ENCODE measurements around the gene LANCL3.

DNA sequence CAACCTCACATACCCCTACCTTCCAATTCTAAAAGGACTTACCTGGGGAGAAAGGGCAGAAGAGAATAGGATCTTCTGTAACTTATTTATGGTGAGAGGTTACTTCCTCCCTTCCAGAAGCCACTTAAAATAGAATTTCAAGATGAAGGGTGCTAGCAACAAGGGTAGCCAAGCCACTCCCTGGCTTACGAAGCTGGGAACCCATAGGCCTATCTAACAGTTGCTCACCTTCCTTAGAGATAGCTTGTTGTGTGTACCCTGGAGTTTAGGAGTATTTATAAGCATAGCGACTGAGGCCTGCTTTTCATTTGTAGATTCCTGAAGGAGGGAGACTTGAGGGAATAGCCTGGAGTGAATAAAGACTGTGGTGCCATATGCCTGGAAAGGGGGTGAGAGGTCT, 143.0 kb downstream of the LANCL3 start:
- TF ChIP-seq, protein P1, sequence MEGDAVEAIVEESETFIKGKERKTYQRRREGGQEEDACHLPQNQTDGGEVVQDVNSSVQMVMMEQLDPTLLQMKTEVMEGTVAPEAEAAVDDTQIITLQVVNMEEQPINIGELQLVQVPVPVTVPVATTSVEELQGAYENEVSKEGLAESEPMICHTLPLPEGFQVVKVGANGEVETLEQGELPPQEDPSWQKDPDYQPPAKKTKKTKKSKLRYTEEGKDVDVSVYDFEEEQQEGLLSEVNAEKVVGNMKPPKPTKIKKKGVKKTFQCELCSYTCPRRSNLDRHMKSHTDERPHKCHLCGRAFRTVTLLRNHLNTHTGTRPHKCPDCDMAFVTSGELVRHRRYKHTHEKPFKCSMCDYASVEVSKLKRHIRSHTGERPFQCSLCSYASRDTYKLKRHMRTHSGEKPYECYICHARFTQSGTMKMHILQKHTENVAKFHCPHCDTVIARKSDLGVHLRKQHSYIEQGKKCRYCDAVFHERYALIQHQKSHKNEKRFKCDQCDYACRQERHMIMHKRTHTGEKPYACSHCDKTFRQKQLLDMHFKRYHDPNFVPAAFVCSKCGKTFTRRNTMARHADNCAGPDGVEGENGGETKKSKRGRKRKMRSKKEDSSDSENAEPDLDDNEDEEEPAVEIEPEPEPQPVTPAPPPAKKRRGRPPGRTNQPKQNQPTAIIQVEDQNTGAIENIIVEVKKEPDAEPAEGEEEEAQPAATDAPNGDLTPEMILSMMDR (IDR thresholded peaks at IDR 0.05) = no peak
- TF ChIP-seq POLR2AphosphoS5 (IDR thresholded peaks at IDR 0.05; ENCODE audit: low read depth, low read length) (no peak), TCF7L2 (IDR thresholded peaks at IDR 0.05; ENCODE audit: low read depth, low read length) (no peak)

Data from Panc1 (cell line).